ENCODE data around the gene PET100.
"Not testable (repeated sequence)": the region's sequence is repeated elsewhere in the genome, so short reads cannot be mapped to it uniquely, and the experiment has no call there.

PET100 gene

DNA sequence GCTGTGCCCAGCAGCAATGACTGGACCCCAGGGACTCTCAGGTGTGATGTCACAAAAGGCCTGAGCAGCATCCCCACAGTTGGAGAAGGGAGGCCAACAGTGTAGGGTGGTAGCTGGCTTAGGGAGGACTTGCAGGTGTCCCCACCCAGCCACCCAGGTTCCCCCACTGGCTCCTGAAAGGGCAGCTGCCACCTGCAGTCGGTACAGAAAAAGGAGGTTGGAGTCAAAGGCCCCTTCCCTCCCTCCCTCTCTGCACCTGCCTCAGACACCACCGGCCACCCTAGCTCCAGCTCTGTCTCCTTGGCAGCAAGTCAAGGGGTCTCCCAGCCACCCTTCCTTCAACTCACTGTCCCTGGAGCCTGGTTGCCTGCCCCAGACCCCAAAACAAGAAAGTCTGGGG, 4.1 kb downstream of the PET100 start, which contains the start of gene PCP2:
Gene PCP2 (minus strand): TSS at position 22 of the 400 bp plus-strand sequence. CDS start 262 bp downstream, outside the sequence.
- no peak for DNase-seq (ENCODE audit: low spot score)

DNA sequence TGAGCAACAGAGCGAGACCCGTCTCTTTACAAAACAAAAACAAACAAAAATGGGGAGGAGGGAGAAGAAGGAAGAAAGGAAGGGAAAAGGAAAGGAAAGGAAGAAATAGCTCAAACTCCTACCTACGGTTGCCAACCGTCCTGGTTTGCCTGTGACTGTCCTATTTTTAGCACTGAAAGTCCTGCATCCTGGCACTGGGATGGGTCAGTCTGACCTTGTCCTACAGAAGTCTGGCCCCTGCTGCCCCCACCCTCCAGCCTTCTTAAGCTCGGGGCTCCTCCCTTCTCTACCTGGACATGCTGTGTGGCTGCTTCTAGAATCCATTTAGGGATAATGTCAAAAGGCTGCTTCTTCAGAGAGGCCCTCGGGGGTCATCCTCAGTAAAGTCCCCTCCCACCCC, 6.1 kb downstream of the PET100 start:
- no peak for DNase-seq (ENCODE audit: low spot score)

DNA sequence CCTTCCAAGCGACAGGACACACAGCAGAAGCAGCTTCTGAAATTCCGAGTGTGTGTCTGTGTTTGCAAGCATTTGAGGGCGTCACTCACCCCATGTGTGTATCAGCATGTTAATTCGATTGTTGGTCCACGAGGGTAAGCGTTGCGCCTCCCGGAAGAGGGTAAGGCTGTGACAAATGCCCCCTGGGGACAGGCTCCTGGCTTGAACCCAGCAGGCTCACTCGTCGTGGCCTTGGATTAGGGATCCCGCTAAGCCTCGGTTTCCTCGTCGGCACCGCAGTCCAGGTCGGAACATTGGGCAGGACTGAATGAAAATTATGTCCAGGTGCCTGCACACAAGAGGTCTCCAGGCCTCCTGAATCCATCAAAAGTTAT, 6.7 kb downstream of the PET100 start:
- DNase-seq (ENCODE audit: low spot score), result no peak

DNA sequence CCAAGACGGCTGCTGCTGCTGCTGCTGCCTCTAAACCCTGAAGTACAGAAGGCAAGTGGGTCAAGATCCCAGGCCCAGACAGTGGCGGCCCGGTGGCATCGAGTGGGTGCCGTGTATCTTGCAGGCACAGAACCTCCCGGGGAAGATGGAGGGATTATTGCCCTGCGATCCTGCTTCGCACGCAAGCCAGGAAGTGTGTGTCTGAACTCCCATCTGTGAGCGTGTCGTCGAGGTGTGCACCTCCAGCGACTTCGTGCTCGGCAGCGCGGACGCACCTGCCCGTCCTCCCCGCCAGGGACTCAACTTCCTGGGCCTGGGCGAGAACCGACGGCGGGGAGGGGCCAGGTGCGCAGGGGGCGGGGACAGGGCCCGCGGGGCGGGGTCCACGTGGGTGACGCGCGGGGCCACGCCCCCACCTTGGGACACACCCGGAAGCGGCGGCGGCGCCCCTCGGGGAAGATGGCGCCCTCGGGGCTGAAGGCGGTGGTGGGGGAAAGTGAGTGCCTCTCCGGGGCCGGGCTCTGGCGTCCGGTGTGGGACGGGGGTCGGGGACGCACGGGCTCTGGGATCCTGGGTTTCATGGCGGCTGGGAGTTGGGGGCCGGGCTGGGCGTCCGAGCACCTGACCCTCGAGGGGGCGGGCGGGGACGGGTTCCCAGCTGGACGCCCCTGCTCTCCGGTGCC, 7.2 kb downstream of the PET100 start, which contains the start of gene STXBP2:
Gene STXBP2 (plus strand): TSS at position 420 of the 683 bp plus-strand sequence. CDS start 40 bp downstream, at position 460.
- DNase-seq (ENCODE audit: low spot score), result peak; percentile 95

DNA sequence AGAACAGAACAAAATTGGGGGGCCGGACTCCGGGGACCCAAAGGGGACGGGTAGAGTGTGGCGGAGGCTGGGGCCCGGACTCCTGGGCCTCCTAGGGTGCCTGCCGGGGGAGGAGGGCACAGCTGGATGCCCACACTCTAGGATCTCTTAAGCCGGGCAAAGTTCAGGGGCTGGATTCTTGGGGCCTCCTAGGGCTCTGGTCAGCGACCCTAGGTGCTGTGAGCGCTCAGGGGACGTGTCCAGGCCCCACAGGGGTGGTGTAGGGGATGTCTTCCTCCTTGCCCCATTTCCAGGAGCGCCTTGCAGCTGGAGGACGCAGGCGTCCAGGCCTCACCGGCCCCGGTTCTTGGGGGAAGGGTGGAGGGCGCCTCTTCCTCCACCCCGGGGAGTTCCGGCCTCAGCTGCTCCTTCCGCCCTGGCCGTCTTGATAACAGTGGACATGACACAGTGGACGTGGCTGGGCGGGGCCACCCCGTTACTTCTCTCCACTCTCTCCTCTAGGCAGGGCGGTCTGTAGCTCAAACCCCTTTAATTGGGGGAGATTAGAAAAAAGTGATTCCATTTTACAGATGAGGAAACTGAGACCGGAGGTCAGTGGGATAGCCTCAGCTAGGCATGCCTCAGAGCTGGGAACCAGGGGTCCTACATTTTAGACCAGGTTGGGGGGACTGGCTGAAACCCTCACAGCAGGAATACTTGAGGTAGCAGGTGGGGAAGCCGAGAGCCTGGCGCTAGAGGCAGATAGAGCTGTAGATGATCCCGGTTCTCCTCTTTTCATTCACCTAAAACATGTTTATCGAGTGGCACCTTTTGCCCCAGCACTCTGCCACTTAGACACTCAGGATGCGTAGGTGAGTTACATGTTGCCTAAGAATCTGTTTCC, 8.0 kb downstream of the PET100 start:
- DNase-seq (ENCODE audit: low spot score), result no peak

DNA sequence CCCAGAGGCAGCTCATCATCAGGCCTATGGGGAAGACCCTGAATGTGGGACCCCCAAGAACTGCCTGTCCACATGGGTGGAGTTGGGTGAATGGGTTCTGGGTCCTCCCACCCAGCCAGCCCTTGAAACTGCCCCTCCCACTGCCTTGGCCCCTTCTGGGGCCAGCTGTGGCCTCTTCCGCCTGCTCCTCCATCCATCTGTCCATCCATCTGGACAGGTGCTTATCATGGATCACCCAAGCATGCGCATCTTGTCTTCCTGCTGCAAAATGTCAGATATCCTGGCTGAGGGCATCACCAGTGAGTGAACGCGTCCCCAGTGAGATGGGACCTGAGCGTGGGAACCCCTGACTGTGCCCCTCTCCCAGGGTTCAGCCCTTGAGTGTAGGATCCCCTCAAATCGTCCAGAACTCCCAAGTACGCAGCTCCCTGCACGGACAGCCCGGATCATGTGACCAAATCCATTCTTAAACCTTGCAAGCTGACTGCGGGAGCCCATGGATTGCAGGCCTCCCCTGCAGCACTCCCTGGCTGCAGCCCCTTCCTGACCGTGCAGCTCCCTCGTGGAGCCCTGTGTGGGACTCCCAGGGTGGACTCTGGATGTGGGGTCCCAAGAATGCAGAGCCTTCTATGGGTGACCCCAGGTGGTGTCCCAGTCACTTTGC, 9.3 kb downstream of the PET100 start:
- DNase-seq (ENCODE audit: low spot score), result no peak

DNA sequence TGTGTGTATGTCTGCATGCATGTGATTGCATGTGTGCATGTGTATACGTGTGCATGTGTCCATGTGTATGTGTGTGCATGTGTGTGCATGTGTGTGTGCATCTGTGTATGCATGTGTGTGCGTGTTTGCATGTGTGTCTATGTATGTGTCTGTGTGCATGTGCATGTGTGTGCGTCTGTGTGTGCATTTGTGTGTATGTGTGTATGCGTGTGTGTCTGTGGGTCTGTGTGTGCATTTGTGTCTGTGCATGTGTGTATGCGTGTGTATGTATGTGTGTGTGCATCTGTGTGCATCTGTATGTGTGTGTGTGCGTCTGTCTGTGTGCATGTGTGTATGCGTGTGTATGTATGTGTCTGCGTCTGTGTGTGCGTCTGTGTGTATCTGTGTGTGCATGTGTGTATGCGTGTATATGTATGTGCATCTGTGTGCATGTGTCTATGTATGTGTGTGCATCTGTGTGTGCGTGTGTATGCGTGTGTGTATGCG, 10.3 kb downstream of the PET100 start:
- no peak for DNase-seq (ENCODE audit: low spot score)

DNA sequence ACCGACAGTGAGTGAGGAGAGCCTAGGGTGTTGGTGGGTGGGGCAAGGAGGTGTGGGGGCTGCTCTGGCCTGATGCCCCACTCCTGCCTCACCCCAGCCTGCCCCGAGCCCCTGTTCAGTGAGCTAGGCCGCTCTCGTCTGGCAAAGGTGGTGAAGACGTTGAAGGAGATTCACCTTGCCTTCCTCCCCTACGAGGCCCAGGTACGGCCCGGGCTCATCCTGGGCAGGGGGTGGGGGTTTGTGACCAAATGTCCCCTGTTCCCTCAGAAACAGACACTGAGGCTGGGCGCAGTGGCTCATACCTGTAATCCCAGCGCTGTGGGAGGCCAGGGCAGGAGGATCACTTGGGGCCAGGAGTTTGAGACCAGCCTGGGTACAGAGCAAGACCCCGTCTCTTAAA, 11.2 kb downstream of the PET100 start:
- no peak for DNase-seq (ENCODE audit: low spot score)

DNA sequence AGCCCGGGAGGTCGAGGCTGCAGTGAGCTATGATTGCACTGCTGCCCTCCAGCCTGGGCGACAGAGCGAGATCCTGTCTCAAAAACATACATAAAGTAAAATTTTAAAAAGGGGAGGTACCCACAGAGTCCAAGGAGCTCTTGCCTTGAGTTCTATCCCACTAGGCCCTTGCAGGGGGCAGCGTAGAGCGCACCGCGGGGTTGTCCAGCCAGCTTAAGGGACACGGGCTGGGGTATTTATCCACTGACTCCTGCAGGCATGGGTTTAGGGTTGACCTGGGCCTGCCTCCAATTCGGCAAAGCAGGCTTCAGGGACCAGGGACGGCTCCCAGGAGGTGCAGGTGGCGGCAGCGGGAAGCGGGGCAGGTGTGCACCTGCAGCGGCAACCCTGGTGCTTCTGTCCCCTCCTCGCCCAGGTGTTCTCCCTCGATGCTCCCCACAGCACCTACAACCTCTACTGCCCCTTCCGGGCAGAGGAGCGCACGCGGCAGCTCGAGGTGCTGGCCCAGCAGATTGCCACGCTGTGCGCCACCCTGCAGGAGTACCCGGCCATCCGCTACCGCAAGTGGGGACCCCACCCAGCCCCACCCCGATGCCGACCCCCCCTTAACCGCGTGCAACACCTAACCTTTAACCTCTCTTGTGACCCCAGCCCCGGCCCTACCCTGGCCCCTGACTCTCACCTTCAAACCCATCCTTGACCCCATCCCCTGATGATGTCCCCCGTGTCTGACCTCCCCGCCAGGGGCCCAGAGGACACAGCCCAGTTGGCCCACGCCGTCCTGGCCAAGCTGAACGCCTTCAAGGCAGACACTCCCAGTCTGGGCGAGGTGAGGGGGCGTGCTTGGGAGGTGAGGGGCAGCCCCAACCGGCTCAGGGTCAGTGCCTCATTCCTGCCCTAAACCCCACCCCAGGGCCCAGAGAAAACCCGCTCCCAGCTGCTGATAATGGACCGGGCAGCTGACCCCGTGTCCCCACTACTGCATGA, 12.0 kb downstream of the PET100 start:
- DNase-seq (ENCODE audit: low spot score), result no peak

DNA sequence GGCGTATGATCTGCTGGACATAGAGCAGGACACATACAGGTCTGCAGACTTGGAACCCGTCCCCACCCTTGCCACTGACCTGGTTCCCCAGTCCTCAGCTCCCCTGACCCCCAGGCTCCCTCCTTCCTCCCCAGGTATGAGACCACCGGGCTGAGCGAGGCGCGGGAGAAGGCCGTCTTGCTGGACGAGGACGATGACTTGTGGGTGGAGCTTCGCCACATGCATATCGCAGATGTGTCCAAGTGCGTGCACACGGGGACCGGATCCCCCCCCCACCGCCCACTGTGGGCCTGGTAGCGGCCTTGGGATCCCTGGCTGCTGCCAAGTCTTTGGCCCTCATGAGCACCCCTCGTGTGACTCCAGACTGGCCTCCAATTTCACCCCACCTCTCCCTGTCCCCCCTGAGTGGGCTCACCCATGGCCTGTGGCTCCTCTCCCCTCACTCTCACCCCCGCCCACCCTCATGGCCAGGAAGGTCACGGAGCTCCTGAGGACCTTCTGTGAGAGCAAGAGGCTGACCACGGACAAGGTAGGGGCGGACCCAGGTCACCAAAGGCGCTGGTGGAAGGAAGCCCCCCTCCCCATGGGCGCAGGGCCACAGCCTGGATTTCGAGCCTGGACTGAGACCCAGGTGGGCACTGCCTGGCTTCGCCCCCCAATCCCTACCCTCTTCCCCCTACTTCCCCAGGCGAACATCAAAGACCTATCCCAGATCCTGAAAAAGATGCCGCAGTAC, 12.9 kb downstream of the PET100 start:
- DNase-seq (ENCODE audit: low spot score), result no peak

DNA sequence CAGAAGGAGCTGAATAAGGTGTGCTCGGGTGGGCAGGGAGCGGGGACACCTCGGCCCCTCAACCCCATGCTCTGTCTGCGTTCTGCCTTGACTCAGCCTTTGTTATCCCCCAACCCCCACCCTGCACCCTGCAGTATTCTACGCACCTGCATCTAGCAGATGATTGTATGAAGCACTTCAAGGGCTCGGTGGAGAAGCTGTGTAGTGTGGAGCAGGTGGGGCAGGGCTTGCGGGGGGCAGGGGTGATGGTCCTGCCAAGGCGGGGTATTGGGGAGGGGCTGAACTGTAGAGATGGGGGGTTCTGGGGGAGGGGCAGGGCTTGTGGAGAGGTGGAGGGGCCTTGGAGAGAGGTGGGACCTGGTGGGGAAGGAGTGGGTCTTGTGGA, 13.4 kb downstream of the PET100 start:
- DNase-seq (ENCODE audit: low spot score), result no peak

DNA sequence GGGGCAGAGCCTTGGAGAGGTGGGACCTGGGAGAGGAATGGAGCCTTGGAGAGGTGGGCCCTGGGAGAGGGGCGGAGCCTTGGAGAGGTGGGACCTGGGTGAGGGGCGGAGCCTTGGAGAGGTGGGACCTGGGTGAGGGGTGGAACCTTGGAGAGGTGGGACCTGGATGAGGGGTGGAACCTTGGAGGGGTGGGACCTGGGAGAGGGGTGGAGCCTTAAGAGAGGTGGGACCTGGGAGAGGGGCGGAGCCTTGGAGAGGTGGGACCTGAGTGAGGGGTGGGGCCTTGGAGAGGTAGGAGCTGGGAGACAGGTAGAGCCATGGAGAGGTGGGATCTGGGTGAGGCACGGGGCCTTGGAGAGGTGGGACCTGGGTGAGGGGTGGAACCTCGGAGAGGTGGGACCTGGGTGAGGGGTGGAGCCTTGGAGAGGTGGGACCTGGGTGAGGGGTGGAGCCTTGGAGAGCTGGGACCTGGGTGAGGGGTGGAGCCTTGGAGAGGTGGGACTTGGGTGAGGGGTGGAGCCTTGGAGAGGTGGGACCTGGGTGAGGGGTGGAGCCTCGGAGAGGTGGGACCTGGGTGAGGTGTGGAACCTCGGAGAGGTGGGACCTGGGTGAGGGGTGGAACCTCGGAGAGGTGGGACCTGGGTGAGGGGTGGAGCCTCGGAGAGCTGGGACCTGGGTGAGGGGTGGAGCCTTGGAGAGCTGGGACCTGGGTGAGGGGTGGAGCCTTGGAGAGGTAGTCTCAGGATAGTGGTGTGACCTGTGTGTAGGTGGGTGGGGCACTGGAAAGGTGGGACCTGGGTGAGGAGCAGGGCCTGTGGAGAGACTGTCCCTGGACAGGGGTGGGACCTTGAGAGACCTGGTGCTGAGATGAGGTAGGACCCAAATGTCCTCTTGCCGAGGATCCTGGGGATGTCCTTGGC, 14.3 kb downstream of the PET100 start:
- not testable (repeated sequence) for DNase-seq (ENCODE audit: low spot score)

DNA sequence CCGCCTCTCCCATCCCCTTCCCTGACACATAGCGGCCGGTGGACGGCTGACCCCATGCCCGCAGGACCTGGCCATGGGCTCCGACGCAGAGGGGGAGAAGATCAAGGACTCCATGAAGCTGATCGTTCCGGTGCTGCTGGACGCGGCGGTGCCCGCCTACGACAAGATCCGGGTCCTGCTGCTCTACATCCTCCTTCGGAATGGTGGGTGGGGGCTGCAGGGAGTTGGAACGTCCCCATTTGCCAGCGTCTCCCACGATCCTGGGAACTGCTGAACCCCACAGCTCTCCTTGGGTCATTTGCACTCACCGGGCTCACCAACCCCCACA, 14.9 kb downstream of the PET100 start:
- DNase-seq (ENCODE audit: low spot score), result no peak

DNA sequence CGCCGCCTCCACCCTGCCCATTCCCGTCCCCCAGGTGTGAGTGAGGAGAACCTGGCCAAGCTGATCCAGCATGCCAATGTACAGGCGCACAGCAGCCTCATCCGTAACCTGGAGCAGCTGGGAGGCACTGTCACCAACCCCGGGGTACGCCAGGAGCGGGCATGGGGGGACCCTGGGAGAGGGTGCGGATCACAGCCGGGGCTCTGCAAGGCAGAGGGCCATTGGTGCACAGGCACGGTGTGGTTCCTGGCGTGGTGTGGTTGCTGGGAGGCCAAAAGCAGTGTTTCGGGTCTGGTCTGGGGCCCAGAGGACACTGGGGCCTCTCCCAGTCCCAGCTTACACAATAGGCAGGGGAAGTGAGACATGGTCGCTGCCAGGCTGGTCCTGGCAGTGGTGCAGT, 15.6 kb downstream of the PET100 start:
- DNase-seq (ENCODE audit: low spot score), result no peak

DNA sequence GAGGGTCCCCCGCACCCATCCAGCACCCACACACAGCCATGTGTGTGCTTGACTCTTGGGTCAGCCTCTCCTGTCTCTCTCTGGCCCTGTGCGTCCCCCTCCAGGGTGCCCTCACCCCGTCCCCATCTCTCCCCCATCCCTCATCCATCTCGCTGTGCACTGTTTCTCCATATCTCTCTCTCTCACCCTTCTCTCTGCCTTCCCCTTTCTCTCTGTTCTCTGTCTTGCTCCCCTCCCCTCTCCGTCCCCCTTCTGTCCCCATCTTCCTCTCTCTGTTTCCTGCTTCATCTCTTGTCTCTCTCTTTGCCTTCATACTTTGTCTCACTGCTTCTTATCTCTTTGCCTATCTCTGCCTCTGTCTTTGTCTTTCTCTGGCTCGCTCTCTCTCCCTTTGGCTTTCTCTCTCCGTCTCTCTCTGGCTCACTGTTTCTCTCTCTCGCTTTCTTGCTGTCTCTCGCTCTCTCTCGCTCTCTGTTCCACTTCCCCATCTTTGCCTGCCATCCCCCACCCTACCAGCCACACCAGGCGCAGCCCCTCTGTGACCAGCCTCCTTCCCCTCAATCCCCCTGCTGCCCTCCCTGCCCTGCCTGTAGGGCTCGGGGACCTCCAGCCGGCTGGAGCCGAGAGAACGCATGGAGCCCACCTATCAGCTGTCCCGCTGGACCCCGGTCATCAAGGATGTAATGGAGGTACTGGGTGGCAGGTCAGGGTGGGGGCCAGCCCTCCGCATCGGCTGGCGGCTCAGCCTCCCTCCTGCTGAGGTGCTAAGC, 16.2 kb downstream of the PET100 start:
- DNase-seq (ENCODE audit: low spot score), result no peak

DNA sequence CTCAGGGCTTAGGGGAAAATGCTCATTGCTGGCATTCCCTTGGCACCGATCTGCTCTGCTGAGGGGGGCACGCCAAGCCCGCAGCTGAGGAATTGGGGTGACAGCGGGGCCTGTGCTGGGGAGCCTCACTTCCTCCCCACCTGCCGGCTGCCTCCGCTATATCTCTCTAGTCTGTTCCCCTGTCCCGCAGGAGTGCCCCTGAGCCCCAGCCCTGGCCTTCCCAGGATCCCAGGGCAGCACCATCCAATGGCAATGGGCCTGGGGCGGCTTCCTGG, 16.8 kb downstream of the PET100 start:
- no peak for DNase-seq (ENCODE audit: low spot score)

DNA sequence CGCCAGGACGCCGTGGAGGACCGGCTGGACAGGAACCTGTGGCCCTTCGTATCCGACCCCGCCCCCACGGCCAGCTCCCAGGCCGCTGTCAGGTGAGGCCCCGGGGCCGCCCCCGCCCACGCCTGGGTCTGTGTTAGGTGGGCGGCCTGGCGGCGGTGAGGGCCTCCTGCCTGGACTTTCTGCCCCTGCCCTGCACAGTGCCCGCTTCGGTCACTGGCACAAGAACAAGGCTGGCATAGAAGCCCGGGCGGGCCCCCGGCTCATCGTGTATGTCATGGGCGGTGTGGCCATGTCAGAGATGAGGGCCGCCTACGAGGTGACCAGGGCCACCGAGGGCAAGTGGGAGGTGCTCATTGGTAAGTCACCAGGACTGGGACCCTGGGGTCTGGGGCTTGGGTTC, 17.6 kb downstream of the PET100 start:
- no peak for DNase-seq (ENCODE audit: low spot score)

DNA sequence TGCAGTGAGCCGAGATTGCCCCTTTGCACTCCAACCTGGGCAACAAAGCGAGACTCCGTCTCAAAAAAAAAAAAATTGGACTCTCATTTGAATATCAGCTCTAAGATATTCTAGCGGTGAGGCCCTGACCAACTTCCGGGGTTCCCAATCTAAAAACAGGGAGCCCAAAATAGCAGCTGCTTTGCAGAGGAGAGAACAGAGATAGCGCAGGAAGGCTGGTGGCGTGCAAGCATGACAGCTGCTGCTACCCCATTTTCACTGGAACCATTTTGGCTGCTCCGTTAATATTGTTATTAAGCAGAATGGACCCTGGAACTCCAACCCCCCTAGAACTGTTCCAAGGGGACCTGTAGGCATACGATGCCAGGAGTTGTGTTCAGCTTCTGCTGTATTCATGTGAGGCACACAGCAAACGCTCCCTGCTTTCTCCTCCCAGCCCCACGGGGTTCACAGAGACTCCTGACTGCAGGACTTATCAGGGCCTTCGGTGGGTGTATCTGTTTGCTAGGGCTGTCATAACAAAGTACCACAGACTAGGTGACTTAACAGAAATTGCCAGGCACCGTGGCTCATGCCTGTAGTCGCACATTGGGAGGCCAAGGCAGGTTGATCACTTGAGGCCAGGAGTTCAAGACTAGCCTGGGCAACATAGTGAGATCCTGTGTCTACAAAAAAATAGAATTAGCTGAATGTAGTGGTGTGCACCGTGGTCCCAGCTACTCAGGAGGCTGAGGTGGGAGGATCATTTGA, 18.8 kb downstream of the PET100 start:
- no peak for DNase-seq (ENCODE audit: low spot score)

DNA sequence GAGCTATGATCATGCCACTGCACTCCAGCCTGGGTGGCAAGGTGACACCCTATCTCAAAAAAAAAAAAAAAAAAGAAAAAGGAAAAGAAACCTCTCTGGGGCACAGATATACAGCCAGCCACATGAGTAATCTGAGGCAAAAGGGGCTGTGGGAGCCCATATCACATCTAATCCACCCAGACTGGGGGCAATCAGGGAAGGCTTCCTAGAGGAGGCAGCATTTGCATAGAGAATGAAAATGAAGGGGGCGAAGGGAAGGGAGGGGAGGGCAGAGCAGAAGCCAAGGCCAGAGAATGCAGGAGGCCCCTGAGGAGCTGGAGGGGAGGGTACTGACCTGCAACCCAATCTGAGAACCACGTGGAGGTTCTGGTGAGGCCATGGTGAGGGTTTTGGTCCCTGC, 20.6 kb downstream of the PET100 start:
- no peak for DNase-seq (ENCODE audit: low spot score)

All from CD4-positive, alpha-beta T cell treated with Interleukin-15 for 4 hours (primary cell).